ENCODE results near the gene REV3L.

GRCh38 chr6:111270121-111270520 lies 212.9 kb downstream of the REV3L start:
- no peak for TF ChIP-seq CTCF (IDR thresholded peaks at IDR 0.05; ENCODE audit: low read depth, low read length)
- no peak for TF ChIP-seq MAX (IDR thresholded peaks at IDR 0.05; ENCODE audit: low read depth, low read length)
- TF ChIP-seq POLR2A (IDR thresholded peaks at IDR 0.05; ENCODE audit: extremely low read depth, insufficient read length), result no peak
